AG08395 (cell line): ENCODE data around the gene PLLP.
"Not testable (repeated sequence)": the region's sequence is repeated elsewhere in the genome, so short reads cannot be mapped to it uniquely, and the experiment has no call there.

Source experiments
- DNase-seq: peaks from one replicate; pipeline ENCODE4 v3.0.0; 2012; ENCODE audit warnings: mixed read lengths, low spot score

The PLLP gene

GRCh38 chr16:57273826-57274225, 10.6 kb downstream of the PLLP start:
- no peak for DNase-seq

DNA sequence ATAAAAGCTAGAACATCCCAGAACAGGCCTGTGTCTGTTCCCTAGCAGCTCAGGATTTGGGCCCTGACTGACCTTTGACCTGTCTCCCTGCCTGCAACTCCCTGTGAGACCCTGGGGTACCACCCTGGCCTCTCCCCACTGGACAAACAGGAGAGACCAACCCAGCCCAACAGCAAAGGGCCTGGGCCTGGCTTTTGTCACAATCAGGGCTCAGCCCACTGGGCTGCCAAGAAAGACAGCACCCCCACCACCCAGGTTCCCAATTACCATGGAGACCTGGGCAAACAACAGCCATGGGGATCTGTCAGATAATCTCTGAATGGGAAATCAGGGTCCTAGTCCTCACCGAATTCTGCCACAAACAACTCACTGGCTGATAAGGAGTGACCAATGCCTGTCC, 11.1 kb downstream of the PLLP start:
- DNase-seq: no peak

- no peak for DNase-seq
These were observed 12.5 kb downstream of the PLLP start for GRCh38 chr16:57271867-57272495.

GRCh38 chr16:57271063-57271345, 13.5 kb downstream of the PLLP start:
- no peak for DNase-seq

DNA sequence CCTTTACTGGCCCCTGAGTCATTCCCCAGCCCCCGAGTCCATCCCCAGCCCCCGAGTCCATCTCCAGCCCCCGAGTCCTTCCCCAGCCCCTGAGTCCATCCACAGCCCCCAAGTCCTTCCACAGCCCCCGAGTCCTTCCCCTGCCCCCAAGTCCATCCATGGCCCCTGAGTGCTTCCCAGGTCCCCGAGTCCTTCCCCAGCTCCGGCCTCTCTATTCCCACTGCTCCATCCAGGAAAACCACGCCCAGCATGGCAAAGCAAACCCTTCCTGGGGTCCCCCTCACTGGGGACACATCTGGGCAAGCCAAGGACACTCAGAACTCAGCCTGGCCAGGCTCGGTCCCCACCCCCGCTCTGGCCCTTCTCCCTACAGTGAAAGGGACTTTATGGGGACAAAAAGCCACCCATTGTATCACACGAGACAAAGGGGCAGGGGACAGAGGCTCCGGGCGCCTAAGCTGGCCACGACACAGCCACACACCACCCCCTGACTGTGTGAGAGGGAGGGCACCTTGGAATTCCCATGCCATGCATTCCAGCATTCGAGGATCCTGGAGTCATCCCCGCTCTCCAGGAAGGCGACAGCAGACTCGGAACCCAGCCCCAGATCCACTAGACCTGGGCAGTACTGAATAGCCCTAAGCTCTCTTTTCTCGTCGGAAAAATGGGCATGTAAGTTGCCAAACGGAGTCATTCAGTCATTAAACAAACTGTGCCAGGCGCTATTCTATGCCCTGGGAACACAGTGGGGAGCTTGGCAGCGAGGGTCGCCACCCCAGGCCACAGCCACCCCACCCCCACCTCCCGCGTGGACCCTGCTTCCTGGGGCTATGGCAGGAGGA, 14.0 kb downstream of the PLLP start:
- no peak for DNase-seq

GRCh38 chr16:57268804-57269800, 15.4 kb downstream of the PLLP start:
- no peak for DNase-seq

DNA sequence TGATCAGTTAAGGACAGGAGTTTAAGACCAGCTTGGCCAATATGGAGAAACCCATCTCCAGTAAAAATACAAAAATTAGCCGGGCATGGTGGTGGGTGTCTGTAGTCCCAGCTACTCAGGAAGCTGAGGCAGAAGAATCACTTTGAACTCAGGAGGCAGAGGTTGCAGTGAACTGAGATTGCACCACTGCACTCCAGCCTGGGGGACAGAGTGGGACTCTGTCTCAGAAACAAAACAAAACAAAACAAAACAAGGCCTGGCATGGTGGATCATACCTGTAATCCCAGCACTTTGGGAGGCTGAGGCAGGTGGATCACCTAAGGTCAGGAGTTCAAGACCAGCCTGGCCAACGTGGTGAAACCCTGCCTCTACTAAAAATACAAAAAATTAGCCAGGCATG, 17.1 kb downstream of the PLLP start:
- DNase-seq: not testable (repeated sequence)

- DNase-seq: no peak
These were observed 17.8 kb downstream of the PLLP start for GRCh38 chr16:57266531-57267260.

DNA sequence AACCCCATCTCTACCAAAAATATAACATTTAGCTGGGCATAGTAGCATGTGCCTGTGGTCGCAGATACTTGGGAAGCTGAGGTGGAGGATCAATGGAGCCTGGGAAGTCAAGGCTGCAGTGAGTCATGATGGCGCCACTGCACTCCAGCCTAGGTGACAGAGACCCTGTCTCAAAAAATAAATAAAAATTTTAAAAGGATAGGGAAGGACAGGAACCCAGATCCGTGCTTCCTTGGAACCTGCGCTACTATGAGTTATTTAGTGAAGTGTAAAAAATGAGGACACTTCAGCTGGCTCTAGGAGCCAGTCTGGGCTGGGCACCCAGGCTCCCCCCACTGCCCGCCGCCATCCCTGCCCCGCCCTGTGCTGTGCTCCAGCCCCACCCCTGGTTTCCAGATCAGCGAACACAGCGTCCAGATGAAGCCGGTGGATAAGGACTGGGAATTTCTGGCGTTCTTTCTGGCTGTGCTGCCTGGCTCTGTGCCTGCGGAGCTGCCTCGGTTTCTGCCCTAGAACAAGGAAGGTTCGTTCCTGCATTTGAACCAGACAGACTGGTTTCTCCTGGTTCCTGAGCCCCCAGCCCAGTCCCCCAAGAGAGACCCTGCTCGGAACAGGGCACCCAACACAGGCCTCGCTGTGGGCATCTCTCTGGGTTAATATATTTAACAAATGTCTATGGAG, 18.5 kb downstream of the PLLP start:
- peak; percentile 59 for DNase-seq

- no peak for DNase-seq
These were observed 19.5 kb downstream of the PLLP start for GRCh38 chr16:57264950-57265371.

- no peak for DNase-seq
These were observed 20.1 kb downstream of the PLLP start for GRCh38 chr16:57264381-57264780.

DNA sequence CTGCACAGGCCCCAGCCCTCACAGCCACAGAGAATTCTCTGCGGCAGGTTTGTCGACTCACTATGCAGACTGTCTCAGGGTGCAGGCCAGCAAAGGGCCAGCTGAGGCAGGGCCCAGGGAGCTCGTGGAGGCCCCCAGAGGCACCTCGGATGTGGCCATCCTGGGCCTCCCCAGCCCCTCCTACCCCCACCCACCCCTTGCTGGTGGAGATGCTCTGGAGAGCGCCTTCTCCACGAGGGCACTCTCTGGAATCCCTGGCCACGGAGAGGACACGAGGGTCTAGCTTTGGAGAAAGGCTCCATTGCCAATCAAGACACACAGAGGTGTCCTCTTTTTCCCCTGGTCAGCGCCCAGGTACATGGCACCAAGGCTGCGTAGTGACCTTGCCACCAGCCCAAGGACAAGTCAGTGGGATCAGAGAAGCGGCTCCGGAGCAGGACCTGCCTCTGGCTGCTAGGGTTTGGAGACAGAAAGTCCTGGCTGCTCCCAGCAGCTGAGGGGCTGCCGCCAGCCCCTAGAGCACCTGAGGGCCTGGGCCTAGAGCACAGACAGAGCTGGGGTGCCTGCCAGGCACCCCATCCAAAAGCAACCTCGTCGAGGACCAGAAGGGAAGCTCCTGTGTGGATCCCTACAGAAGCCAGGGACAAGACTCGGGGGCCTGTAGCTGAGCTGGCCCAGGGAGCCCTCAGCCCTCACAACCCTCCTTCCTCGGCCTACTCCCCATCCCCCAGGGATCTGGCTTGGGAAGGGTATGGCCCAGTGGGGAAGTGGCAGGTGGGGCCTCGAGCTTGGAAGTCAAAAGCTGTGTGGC, 20.7 kb downstream of the PLLP start:
- DNase-seq: no peak

DNA sequence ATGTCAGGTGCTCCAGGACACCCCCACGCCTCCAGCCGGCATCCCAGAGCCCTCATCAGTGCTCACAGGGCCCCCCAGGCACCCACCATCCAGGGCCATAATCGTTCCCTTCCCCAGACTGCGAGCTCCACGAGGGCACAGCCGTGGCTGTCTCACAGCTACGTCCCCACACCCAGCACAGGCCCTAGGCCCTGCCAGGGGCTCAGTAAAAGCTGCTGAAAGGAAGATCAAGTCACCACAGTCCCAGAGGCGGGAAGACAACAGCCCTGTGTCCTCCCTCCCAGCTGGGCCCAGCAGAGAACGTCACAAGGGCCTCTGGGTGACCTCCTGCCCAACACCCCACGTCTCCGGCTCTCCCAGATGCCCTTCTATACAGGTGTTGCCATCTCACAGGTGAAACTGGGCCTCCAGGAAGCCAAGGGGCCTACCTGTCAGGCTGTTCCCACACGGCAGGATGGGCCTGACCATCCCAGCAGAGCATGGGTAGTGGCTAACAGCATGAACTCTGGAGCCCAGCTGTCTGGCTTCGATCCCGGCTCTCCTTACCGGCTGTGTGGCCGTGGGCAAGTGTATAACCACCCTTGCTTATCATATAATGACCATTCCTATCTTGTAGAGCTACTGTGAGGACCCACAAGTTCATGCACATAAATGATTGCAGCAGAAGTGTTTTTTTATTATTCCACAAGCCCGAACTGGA, 21.5 kb downstream of the PLLP start:
- DNase-seq: no peak

GRCh38 chr16:57261806-57262205, 22.7 kb downstream of the PLLP start:
- DNase-seq: no peak

- peak; percentile 71 for DNase-seq
These were observed 24.1 kb downstream of the PLLP start for GRCh38 chr16:57260294-57260929.

DNA sequence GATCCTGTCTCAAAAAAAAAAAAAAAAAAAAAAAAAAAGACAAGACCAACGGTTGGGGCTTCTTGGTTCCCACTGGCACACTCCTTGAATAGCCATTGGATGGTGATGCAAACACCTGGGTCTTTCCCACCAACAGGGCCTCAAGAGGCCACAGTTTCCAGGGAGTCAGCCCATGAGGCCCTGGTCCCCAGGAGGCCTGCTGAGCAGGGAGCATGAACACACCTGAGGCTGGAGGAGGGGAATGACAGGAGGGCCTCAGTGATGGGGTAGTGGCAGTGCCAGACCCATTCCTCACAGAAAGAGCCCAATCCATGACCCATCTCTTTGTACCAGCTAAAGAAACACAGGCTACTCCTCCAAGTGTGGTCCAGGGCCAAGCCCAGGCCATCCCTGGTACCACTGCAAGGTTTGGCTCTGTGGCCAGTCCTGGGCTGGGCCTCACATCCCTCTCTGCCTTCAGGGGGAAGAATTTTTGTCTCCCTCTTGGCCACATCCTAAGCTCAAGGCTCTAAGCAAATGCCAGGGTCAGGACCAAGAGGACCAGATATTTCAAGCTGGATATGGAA, 25.5 kb downstream of the PLLP start:
- DNase-seq: no peak

- no peak for DNase-seq
These were observed 26.1 kb downstream of the PLLP start for GRCh38 chr16:57258226-57258909.

DNA sequence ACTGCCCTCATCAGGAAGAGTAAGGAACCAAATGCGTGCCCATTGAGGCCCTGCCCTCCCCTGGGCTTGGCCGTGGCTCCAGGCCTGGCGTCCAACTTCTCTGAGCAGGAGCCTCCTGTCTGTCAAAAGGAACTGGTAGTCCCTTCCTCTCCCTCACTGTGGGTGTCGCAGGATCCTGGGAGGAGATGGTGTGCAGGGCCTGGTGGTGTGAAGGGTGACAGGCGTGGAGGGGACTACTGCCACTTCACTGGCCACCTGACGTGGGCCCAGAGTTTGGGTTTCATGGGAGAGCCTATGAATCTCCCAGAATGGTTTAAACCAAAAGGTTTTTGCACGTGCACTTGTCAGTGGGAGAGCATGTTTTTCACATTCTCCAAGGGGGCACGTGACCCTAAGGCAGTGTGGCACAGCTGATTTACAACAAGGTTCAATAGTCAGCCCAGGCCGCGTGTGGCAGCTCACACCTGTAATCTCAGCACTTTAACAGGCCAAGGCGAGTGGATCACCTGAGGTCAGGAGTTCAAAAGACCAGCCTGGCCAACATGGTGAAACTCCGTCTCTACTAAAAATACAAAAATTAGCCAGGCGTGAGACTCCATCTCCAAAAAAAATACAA, 26.9 kb downstream of the PLLP start:
- DNase-seq: no peak
